ENCODE data around the gene LRIG3.

LRIG3 gene

DNA sequence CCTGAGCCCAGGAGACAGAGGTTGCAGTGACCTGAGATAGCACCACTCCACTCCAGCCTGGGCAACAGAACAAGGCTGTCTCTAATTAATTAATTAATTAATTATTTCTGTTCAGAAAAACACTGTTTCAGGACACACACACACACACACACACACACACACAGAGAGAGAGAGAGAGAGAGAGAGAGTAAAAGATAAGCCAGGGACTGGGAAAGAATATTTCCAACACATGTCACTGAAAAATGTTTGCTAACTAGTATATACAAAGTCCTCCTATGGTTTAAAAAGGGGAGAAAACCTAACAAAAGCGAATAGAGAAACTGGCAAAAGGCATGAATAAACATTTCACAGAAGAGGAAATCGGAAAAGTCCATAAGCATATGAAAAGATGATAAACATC, 18.1 kb upstream of the LRIG3 start:
- no peak for DNase-seq
- H3K27ac ChIP-seq = no peak overlapping the region
- no peak overlapping the region for H3K4me3 ChIP-seq (ENCODE audit: low read depth, low read length)
- H3K9me3 ChIP-seq (ENCODE audit: severe bottlenecking) = no peaks in the 10 kb centered on the region
- TF ChIP-seq, protein P1, sequence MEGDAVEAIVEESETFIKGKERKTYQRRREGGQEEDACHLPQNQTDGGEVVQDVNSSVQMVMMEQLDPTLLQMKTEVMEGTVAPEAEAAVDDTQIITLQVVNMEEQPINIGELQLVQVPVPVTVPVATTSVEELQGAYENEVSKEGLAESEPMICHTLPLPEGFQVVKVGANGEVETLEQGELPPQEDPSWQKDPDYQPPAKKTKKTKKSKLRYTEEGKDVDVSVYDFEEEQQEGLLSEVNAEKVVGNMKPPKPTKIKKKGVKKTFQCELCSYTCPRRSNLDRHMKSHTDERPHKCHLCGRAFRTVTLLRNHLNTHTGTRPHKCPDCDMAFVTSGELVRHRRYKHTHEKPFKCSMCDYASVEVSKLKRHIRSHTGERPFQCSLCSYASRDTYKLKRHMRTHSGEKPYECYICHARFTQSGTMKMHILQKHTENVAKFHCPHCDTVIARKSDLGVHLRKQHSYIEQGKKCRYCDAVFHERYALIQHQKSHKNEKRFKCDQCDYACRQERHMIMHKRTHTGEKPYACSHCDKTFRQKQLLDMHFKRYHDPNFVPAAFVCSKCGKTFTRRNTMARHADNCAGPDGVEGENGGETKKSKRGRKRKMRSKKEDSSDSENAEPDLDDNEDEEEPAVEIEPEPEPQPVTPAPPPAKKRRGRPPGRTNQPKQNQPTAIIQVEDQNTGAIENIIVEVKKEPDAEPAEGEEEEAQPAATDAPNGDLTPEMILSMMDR (IDR thresholded peaks at IDR 0.05; ENCODE audit: low read depth, low read length) = no peak
- H3K36me3 ChIP-seq = no peaks in the 10 kb centered on the region
- no peaks in the 10 kb centered on the region for H3K27me3 ChIP-seq (ENCODE audit: insufficient read depth, low read depth, severe bottlenecking)

DNA sequence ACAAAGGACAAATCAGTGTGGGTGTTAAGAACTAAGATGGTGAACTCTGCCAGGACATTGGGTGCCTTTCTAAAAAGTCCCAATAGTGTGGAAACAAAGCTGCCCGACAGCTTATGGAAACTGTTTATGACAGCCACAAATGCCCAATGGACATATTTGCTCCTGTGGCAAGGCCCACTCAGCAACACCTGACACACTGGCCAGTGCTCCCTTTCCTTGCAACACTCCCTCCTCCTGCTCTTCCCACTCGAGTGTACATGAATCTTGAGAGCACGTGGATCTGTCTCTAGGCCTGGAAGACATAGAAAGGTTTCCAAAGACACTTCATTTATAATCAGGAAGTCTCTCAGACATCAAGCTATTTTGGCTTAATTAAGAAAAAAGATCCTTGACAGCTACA, 14.2 kb upstream of the LRIG3 start:
- TF ChIP-seq, protein P1 (IDR thresholded peaks at IDR 0.05; ENCODE audit: low read depth, low read length) = no peak
- no peak overlapping the region for H3K4me3 ChIP-seq (ENCODE audit: low read depth, low read length)
- H3K27ac ChIP-seq = no peak overlapping the region
- DNase-seq = no peak
- H3K36me3 ChIP-seq = no peaks in the 10 kb centered on the region
- H3K9me3 ChIP-seq (ENCODE audit: severe bottlenecking) = no peaks in the 10 kb centered on the region
- no peaks in the 10 kb centered on the region for H3K27me3 ChIP-seq (ENCODE audit: insufficient read depth, low read depth, severe bottlenecking)

DNA sequence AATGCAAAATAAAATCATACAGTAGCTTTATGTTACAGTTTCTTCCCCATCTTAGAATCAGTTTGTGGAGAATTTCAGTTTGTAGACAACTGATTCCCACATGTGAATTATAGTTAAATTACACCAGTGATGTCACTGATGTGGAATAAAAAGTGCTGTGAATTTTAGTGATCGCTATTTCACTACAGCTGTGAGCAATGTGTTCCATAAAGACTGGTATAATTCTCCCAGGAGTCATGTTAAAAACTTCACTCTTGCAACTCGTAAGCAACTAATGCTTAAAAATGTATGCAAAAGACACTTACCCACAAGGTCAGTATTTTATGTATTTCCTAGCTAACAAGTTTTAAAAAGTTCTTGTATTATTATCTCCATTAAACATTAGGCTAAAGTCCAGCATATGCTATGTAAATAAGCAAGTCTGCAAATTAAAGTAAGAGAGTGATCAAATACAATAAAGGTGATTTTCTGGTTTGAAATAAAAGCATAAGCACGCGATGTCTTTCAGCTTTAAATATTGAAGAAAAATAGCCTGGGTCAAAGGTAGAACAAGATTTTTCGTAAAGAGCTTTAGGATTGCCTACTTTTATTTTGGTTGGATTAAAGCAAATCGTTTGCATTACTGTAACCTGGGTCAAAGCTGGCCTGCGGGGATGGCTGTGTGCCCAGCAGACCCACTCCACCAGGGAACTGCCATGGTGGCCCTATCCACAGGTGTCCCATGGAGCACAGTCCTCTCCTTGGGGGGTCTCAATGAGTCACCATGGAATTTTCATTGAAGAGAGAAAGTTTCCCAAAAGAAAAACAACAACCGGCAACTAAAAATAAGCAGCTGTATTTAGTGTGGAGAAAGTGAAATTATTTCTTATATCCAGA, 12.7 kb upstream of the LRIG3 start:
- DNase-seq = no peak
- no peaks in the 10 kb centered on the region for H3K27me3 ChIP-seq (ENCODE audit: insufficient read depth, low read depth, severe bottlenecking)
- H3K36me3 ChIP-seq = no peaks in the 10 kb centered on the region
- no peak overlapping the region for H3K27ac ChIP-seq
- no peaks in the 10 kb centered on the region for H3K9me3 ChIP-seq (ENCODE audit: severe bottlenecking)
- H3K4me3 ChIP-seq (ENCODE audit: low read depth, low read length) = no peak overlapping the region
- TF ChIP-seq, protein P1 (IDR thresholded peaks at IDR 0.05; ENCODE audit: low read depth, low read length) = no peak

DNA sequence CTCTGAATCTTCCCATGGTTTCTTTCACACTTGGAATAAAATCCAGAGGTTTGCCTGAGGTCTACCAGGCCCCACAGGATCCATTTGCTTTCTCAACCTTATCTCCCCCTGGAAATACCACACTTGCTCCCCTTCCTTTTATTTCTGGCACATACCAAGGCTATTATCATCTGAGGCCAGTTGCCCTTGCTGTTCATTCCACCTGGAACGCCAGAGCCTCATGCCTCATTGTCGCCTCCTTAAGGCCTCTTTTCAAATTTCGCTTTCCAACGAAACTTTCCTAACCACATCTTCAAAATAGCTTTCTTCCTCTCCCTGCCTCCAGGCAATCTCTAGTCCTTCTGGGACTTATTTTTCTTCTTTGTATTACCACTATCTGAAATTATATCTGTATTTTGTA, 11.2 kb upstream of the LRIG3 start:
- no peak overlapping the region for H3K4me3 ChIP-seq (ENCODE audit: low read depth, low read length)
- no peaks in the 10 kb centered on the region for H3K36me3 ChIP-seq
- no peak for DNase-seq
- no peak overlapping the region for H3K27ac ChIP-seq
- no peaks in the 10 kb centered on the region for H3K9me3 ChIP-seq (ENCODE audit: severe bottlenecking)
- TF ChIP-seq, protein P1 (IDR thresholded peaks at IDR 0.05; ENCODE audit: low read depth, low read length) = no peak
- no peaks in the 10 kb centered on the region for H3K27me3 ChIP-seq (ENCODE audit: insufficient read depth, low read depth, severe bottlenecking)

GRCh38 chr12:58930770-58931324, 10.5 kb upstream of the LRIG3 start:
- H3K4me3 ChIP-seq (ENCODE audit: low read depth, low read length) = no peak overlapping the region
- no peak for DNase-seq
- H3K36me3 ChIP-seq = no peaks in the 10 kb centered on the region
- no peaks in the 10 kb centered on the region for H3K9me3 ChIP-seq (ENCODE audit: severe bottlenecking)
- TF ChIP-seq, protein P1 (IDR thresholded peaks at IDR 0.05; ENCODE audit: low read depth, low read length) = no peak
- H3K27ac ChIP-seq = no peak overlapping the region
- H3K27me3 ChIP-seq (ENCODE audit: insufficient read depth, low read depth, severe bottlenecking) = no peaks in the 10 kb centered on the region
